T-helper 1 cell treated with Interleukin-12 subunit alpha and Interleukin-12 subunit beta and Interleukin-4 antibody, amounts not matched to agents 30 ng/mL and 1 ng/mL, for 36 hours (primary cell): ENCODE data around the gene DLG2. TPM values are rescaled to one million over a fixed set of nuclear protein-coding genes. Genes with fewer than 3 reads are reported as not detected.

Experiments
- intact Hi-C: fragments of 100-400 bp; cut with micrococcal nuclease; formaldehyde crosslinking; loops from one replicate; pipeline ENCODE4 v1.15.1; 2024
- total RNA-seq: library from RNA; stranded (reverse); gene quantifications from 2 replicates; pipeline ENCODE4 v1.2.3, GENCODE V29; 2022

Gene DLG2
- total RNA-seq, 1 donor from 2014 or later = 0.88 TPM

DNA sequence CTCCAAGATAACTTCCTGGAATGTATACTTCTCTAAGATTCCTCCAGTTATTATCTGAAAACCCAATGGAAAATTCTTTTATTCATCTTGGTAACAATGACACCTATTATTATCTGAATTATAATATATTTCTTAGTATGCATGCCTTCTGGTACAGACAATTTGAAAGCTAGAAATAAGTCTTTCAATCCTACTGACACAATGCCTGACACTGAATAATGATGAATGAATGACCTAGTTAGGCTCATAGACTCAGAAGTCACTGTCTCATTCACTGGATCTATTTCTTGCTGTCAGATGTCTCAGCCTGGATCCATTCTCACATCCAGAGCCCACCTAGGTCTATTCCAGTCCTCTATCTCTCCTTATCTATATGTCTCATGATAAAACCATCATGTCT is 1214.3 kb downstream of the DLG2 start:
- intact Hi-C loops = no loop called here

DNA sequence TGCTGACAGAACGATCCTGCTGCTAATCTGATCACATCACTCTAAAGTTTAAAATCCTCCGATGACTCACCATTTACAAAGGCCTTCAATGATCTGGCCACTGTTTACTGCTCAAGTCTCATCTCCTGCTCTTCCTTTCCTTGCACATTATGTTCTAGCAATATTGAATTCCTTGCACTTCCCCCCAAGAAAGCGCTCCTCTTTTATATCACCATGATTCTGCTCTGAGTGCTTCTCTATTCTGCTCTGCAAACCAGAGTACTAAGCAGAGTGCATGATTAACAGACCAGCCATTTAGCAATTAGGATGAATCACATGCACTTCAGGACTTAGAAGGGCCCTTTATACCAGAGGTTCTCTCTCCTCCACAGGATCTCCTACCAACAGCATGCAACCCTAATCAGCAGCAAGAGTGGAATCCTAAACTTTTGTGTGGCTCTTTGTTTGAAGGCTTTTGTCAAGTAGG is 1218.2 kb downstream of the DLG2 start:
- intact Hi-C loops = no loop called here

DNA sequence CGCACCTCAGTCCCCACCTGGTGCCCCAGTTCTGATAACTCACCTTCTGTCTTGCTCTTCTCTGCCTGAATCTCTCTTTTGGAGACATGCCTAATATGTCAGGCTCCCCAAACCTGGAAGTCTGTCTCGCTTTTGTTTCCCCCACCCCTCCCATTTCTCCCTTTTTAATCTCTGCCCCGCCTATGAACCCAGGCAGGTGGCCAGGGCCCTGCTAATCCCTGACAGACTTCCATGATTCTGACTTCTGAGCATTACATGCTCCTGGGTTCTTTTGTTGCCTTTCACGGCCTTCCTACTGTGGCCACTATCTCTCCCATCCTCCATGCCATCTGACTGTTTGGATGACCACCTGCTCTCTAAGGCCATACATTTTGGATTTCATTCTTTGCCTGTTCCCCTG is 1220.1 kb downstream of the DLG2 start:
- intact Hi-C loops = no loop called here

DNA sequence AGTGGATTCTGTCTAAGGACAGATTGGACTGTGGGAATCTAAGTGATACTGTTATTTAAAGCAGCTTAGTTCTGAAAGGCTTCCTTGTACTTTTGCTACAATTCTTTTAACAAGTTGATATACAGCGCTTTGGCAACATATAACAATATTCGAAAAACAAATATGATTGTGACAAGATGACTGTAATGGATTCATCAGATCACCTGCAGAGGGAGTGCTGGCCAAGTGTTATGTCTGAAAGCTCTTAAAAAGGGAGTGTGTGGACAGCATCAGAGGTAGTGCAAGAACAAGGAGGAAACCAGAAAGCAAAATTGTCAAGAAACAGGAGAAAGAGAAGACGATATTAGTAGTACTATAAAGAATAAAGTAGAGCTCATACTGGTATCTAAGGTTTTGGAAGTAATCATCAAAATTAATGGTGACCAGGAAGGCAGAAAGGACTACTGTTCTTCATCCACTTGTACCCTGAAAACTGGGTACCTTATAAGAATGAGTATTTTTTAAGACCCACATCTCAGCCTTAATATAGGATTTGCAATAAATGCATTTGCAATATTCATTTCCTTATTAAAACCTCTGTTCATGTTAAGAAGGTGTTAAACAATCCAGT is 1229.0 kb downstream of the DLG2 start:
- intact Hi-C loops = no loop called here

DNA sequence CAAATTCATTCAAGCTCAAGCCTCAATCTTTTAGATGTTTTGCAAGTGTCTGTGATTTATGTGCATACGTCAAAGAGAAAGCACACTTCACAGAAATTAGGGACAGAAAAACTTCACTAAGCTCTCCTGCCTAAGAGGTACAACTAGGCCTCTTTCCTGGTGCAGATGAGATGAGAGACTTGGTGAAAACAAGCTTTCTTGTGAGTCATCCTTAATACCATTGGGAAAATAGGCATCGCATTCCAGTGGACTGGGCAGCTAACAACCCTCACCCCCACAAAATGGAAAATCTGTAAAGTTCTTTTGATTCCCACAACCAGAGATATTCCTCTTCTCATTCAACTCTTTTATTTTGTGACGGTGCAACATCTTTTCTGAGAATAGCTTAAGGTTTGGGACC is 1230.6 kb downstream of the DLG2 start:
- intact Hi-C loops = no loop called here

DNA sequence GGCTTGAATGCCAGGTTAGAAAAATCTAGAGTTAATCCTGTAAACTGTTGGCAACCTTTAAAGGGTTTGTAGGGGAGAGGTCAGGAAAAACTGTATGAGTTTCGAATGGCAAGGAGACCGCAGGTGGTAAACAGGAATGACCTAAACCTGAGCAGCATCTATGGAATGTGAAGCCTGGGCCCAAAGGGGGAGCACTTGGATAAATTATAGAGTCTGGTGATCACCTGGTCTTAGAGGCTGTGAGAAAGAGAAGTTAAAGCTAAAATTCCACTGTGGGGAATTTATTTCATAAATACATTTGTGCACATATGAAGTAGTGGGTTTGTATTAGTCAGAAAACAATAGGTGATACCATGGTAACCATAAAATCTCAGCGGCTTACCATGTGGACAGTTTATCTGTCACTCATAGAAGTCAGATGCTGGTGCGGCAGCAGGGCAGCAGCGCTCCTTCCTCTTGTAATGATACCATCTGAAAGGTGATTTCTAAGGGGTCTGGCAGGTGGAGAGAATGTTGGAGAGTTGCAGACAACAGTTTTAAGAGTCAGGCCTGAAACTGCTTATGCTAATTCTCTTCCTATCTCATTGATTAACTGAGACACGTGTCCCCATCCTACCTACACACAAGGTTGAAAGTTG is 1236.6 kb downstream of the DLG2 start:
- intact Hi-C loops = no loop called here

DNA sequence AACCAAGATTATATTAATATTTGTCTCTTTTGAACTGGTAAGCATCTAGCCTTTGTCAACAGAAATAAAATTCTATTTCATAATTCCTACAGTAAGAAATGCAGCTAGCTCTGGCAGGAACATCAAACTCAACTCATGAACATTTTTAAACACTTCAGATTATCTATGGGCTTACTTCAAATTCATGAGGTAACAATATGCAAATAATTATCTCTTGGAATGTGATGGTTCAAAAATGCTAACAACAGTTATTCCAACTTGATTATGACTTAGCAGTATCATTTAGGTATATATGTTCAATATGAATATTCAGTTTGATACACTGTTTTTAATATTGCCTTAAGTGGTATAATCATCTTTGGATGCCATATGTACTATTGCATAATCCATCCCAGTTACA is 1237.4 kb downstream of the DLG2 start:
- intact Hi-C loops = loop anchor here (10.0 kb wide), 1 partner anchor 325 kb away; no protein-coding TSS in a partner anchor

DNA sequence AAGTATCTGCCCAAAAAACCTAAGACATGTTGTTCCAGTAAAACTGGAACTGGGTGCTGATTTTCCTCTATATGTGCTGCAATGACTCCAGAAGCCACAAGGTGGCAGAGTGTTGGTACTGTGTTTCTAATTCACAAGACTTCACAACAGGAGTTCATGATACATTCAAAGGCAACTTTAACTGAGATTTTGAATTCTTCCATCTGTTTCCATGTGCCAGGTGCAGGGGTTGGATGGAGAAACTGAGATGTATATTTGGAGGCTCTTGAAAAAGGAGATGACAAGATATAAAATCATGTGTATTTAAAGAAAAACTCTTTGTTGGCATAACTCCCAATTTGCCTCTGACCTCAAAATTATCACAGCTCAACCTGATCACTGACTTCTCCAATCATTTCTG is 1242.4 kb downstream of the DLG2 start:
- intact Hi-C loops = loop anchor here (2.0 to 10.0 kb wide), 2 partner anchors 330 to 558 kb away; no protein-coding TSS in a partner anchor

DNA sequence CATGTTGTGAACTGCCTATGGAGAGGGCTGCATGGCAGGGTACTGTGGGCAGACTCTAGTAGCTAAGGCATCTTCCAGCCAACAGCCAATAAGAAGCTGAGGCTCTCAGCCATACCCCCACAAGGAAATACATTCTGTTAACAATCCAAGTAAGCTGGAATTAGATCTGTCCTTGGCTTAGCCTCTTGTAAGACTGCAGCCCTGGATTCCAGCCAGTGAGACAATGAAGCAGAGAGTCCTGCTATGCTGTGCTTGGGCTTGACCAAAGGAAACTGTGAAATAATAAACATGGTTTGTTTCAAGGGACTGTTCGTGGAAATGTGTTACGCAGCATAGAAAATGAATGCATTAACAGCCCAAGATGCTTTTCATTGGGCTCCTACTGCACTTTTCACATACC is 1243.6 kb downstream of the DLG2 start:
- intact Hi-C loops = loop anchor here (10.0 kb wide), 1 partner anchor 331 kb away; no protein-coding TSS in a partner anchor

DNA sequence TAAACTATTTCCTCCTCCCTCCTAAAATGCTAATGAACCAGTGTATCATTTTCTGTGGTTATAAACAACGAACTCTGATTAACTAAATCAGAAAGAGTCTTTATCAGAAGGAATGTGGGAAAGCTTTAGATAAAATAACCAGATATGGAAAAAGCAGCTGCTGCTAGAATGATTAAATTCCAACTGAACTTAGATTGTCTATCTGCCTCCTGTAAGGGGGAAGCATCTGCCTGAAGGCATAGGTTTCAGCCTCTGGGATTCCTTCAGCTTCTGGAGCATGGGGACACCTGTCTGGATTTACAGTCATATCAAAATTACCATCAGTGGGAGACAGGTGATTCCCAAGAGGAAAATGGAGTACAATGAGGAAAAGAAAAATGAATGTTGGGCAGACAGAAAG is 1245.5 kb downstream of the DLG2 start:
- intact Hi-C loops = loop anchor here (10.0 kb wide), 1 partner anchor 333 kb away; no protein-coding TSS in a partner anchor

DNA sequence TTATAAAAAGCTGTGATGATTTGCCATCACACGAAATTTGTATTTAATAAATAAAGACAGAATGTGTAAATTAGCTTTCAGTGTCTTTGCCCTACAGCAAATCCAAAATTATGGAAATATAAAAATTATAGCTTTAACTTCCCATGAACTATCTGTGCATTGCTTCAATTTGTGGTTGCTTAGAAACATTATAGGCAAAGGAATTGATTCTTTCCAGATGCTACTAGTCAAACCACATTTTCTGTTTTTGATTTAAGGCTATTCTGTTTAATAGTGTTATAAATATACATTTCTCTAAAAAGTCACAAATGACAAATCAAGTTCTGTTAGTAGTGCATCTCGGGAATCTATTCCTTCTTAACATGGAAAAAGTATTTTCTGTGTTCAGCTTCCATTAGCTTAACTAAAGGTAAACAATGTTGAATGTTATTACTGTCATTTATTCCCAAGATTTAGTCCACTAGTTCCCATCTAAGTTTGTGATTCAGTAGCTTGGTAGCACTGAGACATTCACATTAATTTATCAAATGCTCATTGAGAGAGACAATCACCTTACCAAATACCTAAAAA is 1254.7 kb downstream of the DLG2 start:
- intact Hi-C loops = no loop called here

DNA sequence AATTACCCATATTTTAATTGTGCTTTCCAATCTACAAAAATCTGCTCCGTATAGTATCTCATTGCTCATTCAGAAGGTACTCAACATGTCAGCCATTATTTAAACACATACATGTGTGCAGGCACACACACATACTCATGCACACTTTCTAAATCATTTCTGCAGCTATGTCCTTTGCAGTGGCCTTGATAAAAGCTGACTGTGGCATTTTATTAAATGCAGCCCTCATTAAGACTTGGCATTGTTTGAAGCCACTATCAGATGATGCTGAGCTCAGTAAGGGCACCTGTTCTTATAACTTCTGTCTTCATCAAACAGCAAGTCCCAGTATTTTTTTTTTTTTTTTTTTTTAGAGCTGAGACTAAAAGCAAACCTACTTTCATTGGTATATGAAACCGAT is 1269.1 kb downstream of the DLG2 start:
- intact Hi-C loops = no loop called here

DNA sequence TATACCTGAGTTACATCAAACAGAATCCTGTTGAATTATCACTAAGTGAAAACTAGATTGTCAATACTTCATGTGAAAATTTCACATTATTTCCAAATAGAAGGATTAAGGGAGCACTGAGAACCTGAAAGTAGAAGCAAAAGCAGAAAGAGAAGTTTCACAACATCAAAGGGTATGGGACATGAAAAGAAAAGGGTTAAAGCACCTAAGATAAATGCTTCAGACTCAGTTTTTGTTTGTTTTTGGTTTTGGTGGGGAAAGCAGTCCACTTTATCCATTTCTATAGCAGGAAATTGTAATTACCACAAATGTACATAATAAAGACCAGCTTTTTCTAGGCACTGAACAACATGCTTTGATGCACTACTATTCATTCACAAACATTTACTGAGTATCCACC is 1271.2 kb downstream of the DLG2 start:
- intact Hi-C loops = no loop called here

DNA sequence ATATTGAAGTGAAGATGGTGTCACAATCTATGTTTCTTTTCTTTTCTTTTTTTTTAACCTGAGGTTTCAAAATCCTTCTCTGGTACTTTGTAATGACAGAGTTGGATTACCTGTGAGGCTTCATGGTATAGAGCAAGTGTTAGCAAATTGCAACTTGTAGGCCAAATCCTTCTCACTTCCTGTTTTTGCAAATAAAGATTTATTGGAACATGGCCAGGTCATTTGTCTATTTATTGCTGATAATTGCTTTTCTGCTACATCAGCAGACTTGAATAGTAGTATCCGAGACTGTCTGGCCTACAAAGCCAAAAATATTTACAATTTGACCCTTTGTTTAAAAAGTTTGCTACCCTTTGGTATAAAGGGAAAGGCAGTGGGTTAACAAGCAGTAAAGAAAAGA is 1281.5 kb downstream of the DLG2 start:
- intact Hi-C loops = no loop called here

DNA sequence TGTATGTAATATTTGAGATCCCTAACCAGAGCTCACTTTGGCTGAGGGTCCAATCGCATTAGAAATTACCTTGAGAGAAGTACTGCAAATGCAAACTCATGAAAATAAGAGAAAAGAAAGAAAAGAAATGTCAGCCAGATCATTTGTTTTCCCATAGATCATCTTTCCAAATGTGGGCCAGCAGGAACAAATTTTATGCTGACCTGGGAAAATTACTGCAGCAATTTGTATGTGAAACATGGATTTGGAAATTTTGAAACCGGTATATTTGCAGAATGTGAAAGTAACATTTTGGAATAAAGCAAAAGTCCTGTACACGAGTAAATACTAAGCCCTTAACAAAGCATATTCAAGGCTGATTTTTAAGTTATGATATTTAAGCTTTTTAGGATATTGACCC is 1282.1 kb downstream of the DLG2 start:
- intact Hi-C loops = no loop called here

DNA sequence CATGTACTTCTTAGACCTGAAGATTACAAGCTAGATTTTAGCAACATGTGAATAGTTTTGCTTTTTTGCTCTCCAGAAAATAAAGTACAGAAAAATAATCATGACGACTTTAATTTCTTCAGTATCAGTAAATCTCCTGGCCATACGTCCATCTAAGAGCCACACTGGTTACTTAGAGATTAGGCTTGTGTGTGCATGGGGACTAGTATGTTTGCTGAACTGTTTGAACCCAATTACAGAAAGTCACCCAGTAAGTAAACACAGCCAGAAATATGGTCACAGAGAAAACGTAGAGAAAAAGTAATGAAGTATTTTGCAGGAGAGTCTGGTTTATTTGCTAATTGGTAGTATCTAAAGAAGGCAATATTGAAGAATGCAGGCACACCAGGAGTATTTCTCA is 1287.3 kb downstream of the DLG2 start:
- intact Hi-C loops = no loop called here

DNA sequence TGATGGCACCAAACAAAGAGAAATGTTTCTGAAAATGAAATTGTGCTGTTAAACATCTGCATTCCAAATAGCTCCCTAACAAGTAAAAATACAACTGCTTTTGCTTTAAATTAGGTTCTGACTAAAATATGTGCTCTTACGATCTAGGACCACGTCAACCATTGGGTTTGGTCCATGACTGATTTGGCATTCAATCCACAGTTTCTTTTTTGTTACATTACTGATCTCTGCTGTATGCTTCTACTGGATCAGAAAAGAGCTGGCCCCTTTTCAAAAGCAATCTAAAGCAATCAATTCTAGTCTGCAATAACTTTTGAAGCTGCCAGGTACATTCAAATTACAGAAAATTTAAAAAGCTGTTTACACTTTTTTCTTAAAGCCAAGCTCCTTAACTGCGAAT is 1293.9 kb downstream of the DLG2 start:
- intact Hi-C loops = no loop called here

DNA sequence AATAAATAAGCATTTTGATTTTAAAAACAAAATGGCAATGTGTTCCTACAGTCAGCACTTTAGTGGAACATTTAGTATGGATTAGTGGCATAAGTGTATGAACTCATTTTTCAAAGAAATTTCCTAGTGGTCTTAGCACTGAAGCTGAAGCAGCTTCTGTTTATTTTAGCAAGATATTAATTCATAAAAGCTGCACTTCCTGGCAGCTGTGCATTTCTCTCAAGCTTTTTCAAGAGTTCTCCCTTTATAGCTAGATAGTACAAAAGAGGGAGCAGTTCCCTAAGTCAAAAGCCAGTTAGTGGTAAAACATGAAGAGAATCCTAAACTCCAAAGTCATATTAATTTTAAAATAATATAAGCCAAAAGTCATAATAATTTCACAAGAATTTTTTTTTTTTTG is 1304.9 kb downstream of the DLG2 start:
- intact Hi-C loops = no loop called here

DNA sequence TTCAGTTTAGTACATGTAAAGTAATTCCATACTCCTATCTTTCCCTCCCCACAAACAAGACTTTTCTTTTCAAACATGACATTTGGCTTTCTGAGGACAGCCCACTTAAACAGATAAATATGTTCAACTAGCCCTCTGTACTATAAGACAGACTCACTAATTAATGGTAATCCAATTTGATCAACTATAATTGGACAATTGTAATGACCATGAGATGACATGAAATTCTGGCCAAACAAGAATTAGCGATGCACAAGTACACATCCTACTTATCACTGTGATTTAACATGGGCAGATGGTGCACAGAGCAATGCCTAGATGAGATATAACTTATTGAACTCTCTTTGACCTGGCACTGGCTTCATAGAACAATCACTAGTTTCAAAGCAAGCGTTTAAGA is 1307.3 kb downstream of the DLG2 start:
- intact Hi-C loops = no loop called here

DNA sequence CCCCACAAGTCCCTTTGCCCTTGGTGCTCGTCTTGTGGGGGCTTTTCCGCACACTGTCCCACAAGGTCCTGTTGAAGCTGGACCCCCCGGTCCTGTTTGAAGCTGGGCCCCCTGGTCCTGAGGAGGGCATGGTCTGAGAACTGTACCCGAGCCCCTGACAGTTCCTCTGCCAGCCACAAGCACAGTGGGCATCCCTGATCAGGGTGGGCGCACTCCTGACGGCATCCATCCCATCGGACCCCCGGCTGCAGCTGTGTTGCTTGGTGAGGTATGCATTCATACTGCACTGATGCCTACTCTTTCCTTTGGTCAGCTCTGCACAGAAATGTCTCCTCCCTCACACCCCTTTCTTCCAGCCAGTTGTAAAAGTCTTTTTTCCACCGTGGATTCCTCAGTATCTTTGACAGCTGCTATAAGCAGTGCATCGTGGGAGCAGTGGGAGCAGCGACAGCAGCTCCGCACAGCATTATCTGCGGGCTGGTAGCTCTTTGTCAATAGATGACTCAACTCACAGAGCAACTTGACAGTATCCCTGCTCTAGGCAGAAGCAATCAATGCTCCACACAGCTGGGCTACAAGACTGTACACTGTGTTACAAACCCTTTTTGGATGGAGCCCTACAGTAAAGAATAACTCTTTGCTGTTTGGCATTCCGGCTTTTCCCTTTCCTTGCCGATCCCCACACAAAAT is 1310.1 kb downstream of the DLG2 start:
- intact Hi-C loops = no loop called here

DNA sequence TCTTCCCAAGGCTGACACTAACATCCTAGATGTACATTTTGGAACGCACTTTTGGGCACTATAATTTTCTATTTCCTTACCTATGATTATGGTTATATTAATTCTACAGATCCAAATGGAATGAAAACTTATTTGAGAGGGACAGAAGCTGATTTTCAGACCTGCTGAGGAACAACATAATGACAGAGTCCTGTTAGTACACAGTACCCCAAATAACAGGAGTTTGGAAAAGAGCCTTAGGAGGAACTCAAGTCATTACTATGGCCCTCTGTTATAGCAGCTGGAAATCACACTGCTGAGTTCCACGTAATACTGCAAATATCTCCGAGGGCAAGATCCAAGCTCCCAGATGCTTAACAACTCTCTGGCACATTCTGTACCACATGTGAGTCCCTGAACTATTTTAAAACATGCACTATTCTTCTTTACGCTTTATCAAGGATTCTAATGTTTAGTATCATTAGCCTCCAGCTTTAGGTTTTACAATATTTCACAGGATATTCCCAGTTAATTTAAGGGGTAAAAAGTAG is 1313.2 kb downstream of the DLG2 start:
- intact Hi-C loops = no loop called here

DNA sequence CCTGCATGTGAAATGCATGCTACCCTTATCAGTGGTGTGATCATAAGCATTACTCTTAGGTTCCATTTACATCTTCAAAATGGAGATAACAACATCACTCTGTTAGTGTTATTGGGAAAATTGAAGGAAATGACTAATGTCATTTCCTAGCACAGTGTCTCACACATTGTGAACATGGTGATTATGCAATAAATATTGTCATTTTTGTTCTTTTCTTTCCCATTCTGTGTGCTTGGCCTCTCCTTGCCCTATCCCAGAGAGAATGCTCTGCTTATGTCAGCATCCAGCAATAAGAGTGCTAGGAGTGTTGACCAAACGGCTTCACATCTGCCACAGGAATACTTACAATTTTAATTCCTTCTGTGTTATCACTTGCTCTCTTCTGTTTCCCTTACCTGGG is 1316.9 kb downstream of the DLG2 start:
- intact Hi-C loops = no loop called here
